Measurements from ENCODE around the gene CGNL1.

Gene CGNL1

DNA sequence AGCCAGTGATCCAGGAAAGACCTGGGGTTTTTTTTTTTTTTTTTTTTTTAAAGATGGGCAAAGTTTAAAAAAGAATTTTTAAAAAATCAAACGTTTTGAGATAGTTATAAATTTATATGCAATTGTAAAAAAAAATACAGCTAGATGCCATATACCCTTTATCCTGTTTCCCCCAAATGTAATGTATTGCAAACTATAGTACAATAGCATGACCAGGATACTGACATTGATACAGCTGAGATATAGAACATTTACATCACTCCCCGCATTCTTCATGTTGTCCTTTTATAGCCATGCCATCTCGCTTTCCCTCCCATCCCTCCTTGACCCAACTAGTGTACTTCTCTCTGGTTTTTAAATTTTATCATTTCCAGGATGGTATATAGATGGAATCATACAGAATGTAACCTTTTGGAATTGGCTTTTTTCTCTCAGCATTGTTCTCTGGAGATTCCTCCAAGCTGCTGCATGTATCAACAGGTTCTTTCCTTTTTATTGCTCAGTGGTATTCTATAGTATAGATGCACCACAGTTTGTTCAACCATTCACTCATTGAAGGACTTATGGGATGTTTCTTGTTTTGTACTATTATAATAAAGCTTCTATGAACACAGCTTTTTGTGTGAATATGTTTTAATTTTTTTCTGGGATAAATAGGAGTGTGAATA, 104.9 kb downstream of the CGNL1 start:
- H3K4me3 ChIP-seq (ENCODE audit: low read depth, low read length) = no peak overlapping the region
- TF ChIP-seq CTCF (IDR thresholded peaks at IDR 0.05; ENCODE audit: borderline replicate concordance, insufficient read depth, low read depth, low read length) = no peak

- no peak for TF ChIP-seq CTCF (IDR thresholded peaks at IDR 0.05; ENCODE audit: borderline replicate concordance, insufficient read depth, low read depth, low read length)
- H3K4me3 ChIP-seq (ENCODE audit: low read depth, low read length) = no peak overlapping the region
Measured at GRCh38 chr15:57485869-57486268, 109.6 kb downstream of the CGNL1 start.

GRCh38 chr15:57486833-57487232, 110.5 kb downstream of the CGNL1 start:
- TF ChIP-seq CTCF (IDR thresholded peaks at IDR 0.05; ENCODE audit: borderline replicate concordance, insufficient read depth, low read depth, low read length) = no peak
- H3K4me3 ChIP-seq (ENCODE audit: low read depth, low read length) = no peak overlapping the region

DNA sequence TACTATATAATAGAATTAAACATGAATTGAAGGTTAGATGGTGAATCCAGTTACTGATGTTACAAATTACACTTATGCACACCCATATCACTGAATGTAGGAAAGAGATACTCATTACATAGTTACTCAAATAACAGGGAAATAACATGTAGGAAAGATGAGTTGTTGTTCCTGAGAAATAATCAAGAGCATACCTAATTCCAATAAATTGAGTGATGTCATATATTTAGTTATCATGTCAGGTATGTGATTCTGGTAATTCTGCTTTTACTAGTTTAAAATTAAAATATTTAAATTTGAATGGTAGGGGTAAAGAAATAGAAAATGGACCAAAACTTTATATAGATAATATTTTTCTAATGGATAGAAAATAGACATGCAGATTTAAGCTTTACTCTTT, 112.8 kb downstream of the CGNL1 start:
- no peak for TF ChIP-seq CTCF (IDR thresholded peaks at IDR 0.05; ENCODE audit: borderline replicate concordance, insufficient read depth, low read depth, low read length)
- H3K4me3 ChIP-seq (ENCODE audit: low read depth, low read length) = no peak overlapping the region

DNA sequence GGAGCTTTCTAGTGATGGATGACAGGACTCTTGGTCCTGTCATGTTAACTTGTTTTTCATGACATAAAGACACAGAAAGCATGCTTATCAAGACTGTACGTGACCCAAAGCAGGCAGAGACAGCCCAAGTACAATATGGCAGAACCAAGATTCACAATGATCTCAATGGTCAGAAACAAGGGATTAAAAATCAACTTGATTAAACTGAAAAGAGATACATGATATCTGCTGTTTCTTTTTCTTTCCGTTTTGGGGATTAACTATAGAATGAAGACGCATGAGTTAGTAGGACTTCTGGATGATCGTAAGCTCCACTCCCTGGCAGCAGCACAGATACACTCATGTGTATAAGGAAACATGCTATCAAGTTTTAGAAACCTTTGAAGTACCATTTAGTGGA, 117.0 kb downstream of the CGNL1 start:
- no peak for TF ChIP-seq CTCF (IDR thresholded peaks at IDR 0.05; ENCODE audit: borderline replicate concordance, insufficient read depth, low read depth, low read length)

DNA sequence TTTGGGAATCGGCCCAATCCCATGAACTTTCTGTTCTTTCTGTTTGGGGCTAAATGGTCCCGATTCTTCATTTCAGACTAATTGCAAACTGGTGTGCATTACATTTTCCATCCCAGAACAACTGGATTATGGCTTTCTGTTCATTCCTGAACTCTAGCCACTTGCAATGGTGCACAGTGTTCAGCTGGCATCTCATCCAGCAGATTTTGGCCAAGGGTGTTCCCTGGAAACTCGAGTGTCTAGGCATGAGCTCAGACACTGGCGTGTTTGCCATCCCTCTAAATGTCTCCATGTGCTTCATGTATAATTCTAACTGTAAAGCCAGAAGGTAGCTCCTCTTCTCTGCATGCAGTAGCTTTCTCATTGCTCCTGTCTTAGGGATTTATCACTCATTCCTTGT, 118.3 kb downstream of the CGNL1 start:
- no peak overlapping the region for H3K4me3 ChIP-seq (ENCODE audit: low read depth, low read length)
- no peak for TF ChIP-seq CTCF (IDR thresholded peaks at IDR 0.05; ENCODE audit: borderline replicate concordance, insufficient read depth, low read depth, low read length)

More for the DNA sequence above, 117.0 kb downstream of the CGNL1 start:
- no peak overlapping the region for H3K4me3 ChIP-seq (ENCODE audit: low read depth, low read length)

DNA sequence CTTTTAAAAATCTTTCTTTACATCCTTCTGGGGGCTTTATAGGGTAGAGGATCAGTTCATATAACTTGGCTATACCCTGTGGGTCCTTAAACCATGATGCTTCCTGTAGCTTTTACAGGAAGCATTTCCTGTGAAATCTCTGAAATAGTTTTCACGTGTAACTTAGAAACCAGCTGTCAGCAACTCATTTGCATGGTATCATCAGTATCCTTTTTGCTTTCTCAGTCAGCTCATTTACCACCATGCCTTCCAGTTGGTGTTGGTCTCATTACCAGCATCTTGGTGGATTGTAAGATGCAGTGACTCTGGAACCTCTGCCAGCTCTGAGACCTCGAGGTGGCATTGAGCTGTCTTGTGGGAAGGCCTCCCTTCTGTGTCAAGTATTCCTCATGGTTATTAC, 118.7 kb downstream of the CGNL1 start:
- TF ChIP-seq CTCF (IDR thresholded peaks at IDR 0.05; ENCODE audit: borderline replicate concordance, insufficient read depth, low read depth, low read length) = no peak
- H3K4me3 ChIP-seq (ENCODE audit: low read depth, low read length) = no peak overlapping the region
